Fibroblast of upper back skin (primary cell): ENCODE measurements around the gene RANBP17.
"Not testable (repeated sequence)": the region's sequence is repeated elsewhere in the genome, so short reads cannot be mapped to it uniquely, and the experiment has no call there.

Experiments used
- DNase-seq: peaks from one replicate; pipeline ENCODE4 v3.0.0-alpha.2; 2013

The RANBP17 gene

GRCh38 chr5:170861917-170862766, at the start of gene RANBP17:
TSS of gene RANBP17 (plus strand) at chr5:170862018.
- DNase-seq, result peak; percentile 73

- DNase-seq, result no peak
Observed at GRCh38 chr5:170813231-170813630, 48.6 kb upstream of the RANBP17 start.

GRCh38 chr5:170817195-170817594, 44.6 kb upstream of the RANBP17 start:
- no peak for DNase-seq

- DNase-seq, result peak; percentile 61
Observed at GRCh38 chr5:170818232-170818631, 43.6 kb upstream of the RANBP17 start.

GRCh38 chr5:170819824-170820223, 42.0 kb upstream of the RANBP17 start:
- no peak for DNase-seq

GRCh38 chr5:170821257-170821800, 40.5 kb upstream of the RANBP17 start:
- no peak for DNase-seq

GRCh38 chr5:170826117-170826516, 35.7 kb upstream of the RANBP17 start:
- DNase-seq, result no peak

GRCh38 chr5:170832241-170832640, 29.6 kb upstream of the RANBP17 start:
- DNase-seq, result no peak

GRCh38 chr5:170833981-170834380, 27.8 kb upstream of the RANBP17 start:
- not testable (repeated sequence) for DNase-seq

GRCh38 chr5:170836226-170836625, 25.6 kb upstream of the RANBP17 start:
- no peak for DNase-seq

GRCh38 chr5:170843870-170844269, 17.9 kb upstream of the RANBP17 start:
- DNase-seq, result no peak

GRCh38 chr5:170844651-170845050, 17.2 kb upstream of the RANBP17 start:
- no peak for DNase-seq

- DNase-seq, result no peak
Observed at GRCh38 chr5:170846416-170846815, 15.4 kb upstream of the RANBP17 start.

GRCh38 chr5:170846846-170847245, 15.0 kb upstream of the RANBP17 start:
- DNase-seq, result no peak

- DNase-seq, result peak; percentile 15
Observed at GRCh38 chr5:170848033-170848432, 13.8 kb upstream of the RANBP17 start.

- no peak for DNase-seq
Observed at GRCh38 chr5:170849374-170849773, 12.4 kb upstream of the RANBP17 start.

GRCh38 chr5:170854566-170854965, 7.3 kb upstream of the RANBP17 start:
- peak; percentile 70 for DNase-seq

- DNase-seq, result no peak
Observed at GRCh38 chr5:170857066-170857465, 4.8 kb upstream of the RANBP17 start.

- no peak for DNase-seq
Observed at GRCh38 chr5:170860415-170860814, 1.4 kb upstream of the RANBP17 start.

- DNase-seq, result no peak
Observed at GRCh38 chr5:170860818-170861666, 776 bp upstream of the RANBP17 start.

- no peak for DNase-seq
Observed at GRCh38 chr5:170861667-170861916, 226 bp upstream of the RANBP17 start.

GRCh38 chr5:170863646-170864045, 1.8 kb downstream of the RANBP17 start:
- DNase-seq, result peak; percentile 83

GRCh38 chr5:170865622-170866021, 3.8 kb downstream of the RANBP17 start:
- no peak for DNase-seq

- DNase-seq, result no peak
Observed at GRCh38 chr5:170867825-170868224, 6.0 kb downstream of the RANBP17 start.
